Measurements from ENCODE around the gene PPP1R16B. TPM values are rescaled to one million over a fixed set of nuclear protein-coding genes. Genes with fewer than 3 reads are reported as not detected.

The PPP1R16B gene
- total RNA-seq, 1 donor from 2014 or later, result 6.4 TPM

- Histone ChIP-seq H3K9me3 (no peaks in the 10 kb centered on the region), H3K4me3 (no peak overlapping the region), H3K4me1 (no peaks in the 10 kb centered on the region), H3K27me3 (no peaks in the 10 kb centered on the region), H3K36me3 (no peaks in the 10 kb centered on the region), H3K27ac (no peak overlapping the region)
- peak in 1 of 2 donors; percentile 79 for DNase-seq (ENCODE audit: extremely low spot score in 2 of 2)
- TF ChIP-seq, protein P1, sequence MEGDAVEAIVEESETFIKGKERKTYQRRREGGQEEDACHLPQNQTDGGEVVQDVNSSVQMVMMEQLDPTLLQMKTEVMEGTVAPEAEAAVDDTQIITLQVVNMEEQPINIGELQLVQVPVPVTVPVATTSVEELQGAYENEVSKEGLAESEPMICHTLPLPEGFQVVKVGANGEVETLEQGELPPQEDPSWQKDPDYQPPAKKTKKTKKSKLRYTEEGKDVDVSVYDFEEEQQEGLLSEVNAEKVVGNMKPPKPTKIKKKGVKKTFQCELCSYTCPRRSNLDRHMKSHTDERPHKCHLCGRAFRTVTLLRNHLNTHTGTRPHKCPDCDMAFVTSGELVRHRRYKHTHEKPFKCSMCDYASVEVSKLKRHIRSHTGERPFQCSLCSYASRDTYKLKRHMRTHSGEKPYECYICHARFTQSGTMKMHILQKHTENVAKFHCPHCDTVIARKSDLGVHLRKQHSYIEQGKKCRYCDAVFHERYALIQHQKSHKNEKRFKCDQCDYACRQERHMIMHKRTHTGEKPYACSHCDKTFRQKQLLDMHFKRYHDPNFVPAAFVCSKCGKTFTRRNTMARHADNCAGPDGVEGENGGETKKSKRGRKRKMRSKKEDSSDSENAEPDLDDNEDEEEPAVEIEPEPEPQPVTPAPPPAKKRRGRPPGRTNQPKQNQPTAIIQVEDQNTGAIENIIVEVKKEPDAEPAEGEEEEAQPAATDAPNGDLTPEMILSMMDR (IDR thresholded peaks at IDR 0.05), result no peak
- TF ChIP-seq POLR2AphosphoS5 (IDR thresholded peaks at IDR 0.05; ENCODE audit: insufficient read depth in 1 of 2, low read depth in 1 of 2) (no peak), POLR2A (IDR thresholded peaks at IDR 0.05) (no peak)
- intact Hi-C loops (cut with DNase I), result no loop called here
Measured at GRCh38 chr20:38838326-38838725, 32.8 kb downstream of the PPP1R16B start.

DNA sequence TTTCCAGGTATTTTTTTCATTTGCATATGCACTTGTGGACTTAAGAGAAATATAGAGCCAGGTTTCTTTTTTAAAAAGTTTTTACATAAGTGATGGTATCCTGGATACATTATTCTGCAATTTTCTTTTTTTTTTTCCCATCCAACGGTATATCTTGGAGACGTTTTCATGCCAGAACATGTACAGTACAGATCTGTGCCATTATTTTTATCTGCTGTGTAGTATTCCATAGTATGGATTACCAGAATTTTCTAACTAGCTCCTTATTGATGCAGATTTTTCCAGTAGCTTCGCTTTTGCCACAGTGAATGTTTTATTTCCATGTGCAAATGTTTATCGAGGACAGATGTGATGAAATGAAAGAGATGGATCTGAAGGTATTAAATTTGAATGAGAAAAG, 34.1 kb downstream of the PPP1R16B start:
- TF ChIP-seq, protein P1 (IDR thresholded peaks at IDR 0.05), result no peak
- TF ChIP-seq POLR2AphosphoS5 (IDR thresholded peaks at IDR 0.05; ENCODE audit: insufficient read depth in 1 of 2, low read depth in 1 of 2), result no peak
- no peak for TF ChIP-seq POLR2A (IDR thresholded peaks at IDR 0.05)
- no peaks in the 10 kb centered on the region for H3K36me3 ChIP-seq
- no peaks in the 10 kb centered on the region for H3K9me3 ChIP-seq
- no peak for DNase-seq (ENCODE audit: extremely low spot score in 2 of 2)
- no peaks in the 10 kb centered on the region for H3K27me3 ChIP-seq
- intact Hi-C loops (cut with DNase I), result no loop called here
- no peak overlapping the region for H3K4me3 ChIP-seq
- H3K27ac ChIP-seq, result no peak overlapping the region
- no peaks in the 10 kb centered on the region for H3K4me1 ChIP-seq

- H3K9me3 ChIP-seq, result no peaks in the 10 kb centered on the region
- intact Hi-C loops (cut with DNase I), result no loop called here
- no peak for TF ChIP-seq POLR2A (IDR thresholded peaks at IDR 0.05)
- H3K36me3 ChIP-seq, result no peaks in the 10 kb centered on the region
- H3K4me3 ChIP-seq, result no peak overlapping the region
- no peak overlapping the region for H3K27ac ChIP-seq
- no peak for DNase-seq (ENCODE audit: extremely low spot score in 2 of 2)
- H3K4me1 ChIP-seq, result no peaks in the 10 kb centered on the region
- H3K27me3 ChIP-seq, result no peaks in the 10 kb centered on the region
Measured at GRCh38 chr20:38840053-38840893, 34.8 kb downstream of the PPP1R16B start.

- H3K27ac ChIP-seq, result no peak overlapping the region
Measured at GRCh38 chr20:38840894-38841470, 35.5 kb downstream of the PPP1R16B start.

GRCh38 chr20:38841570-38841969, 36.1 kb downstream of the PPP1R16B start:
- Histone ChIP-seq H3K36me3 (no peaks in the 10 kb centered on the region), H3K27me3 (no peaks in the 10 kb centered on the region), H3K4me3 (no peak overlapping the region), H3K4me1 (no peaks in the 10 kb centered on the region), H3K27ac (no peak overlapping the region), H3K9me3 (no peaks in the 10 kb centered on the region)
- TF ChIP-seq, protein P1 (IDR thresholded peaks at IDR 0.05), result no peak
- TF ChIP-seq POLR2AphosphoS5 (IDR thresholded peaks at IDR 0.05; ENCODE audit: insufficient read depth in 1 of 2, low read depth in 1 of 2), result no peak
- no peak for TF ChIP-seq POLR2A (IDR thresholded peaks at IDR 0.05)
- no peak for DNase-seq (ENCODE audit: extremely low spot score in 2 of 2)
- intact Hi-C loops (cut with DNase I), result no loop called here

More at GRCh38 chr20:38840894-38841470, 35.5 kb downstream of the PPP1R16B start:
- intact Hi-C loops (cut with DNase I), result no loop called here
- Histone ChIP-seq H3K4me1 (no peaks in the 10 kb centered on the region), H3K27me3 (no peaks in the 10 kb centered on the region), H3K36me3 (no peaks in the 10 kb centered on the region), H3K9me3 (no peaks in the 10 kb centered on the region), H3K4me3 (no peak overlapping the region)
- TF ChIP-seq POLR2AphosphoS5 (IDR thresholded peaks at IDR 0.05; ENCODE audit: insufficient read depth in 1 of 2, low read depth in 1 of 2), result no peak
- TF ChIP-seq, protein P1 (IDR thresholded peaks at IDR 0.05), result no peak
- no peak for TF ChIP-seq POLR2A (IDR thresholded peaks at IDR 0.05)
- DNase-seq (ENCODE audit: extremely low spot score in 2 of 2), result no peak

All from vagina (tissue), 2 donors.